GM23338 (cell line): ENCODE measurements around the gene KCNK16. TPM values are rescaled to one million over a fixed set of nuclear protein-coding genes. Genes with fewer than 3 reads are reported as not detected.

Experiments
- ATAC-seq: fragments of 200-7000 bp; cut with Tn5 transposase; 3 replicates; pipeline ENCODE4 v1.9.1; 2020
- DNase-seq: peaks from one replicate; pipeline ENCODE4 v3.0.0-alpha.2; 2015; ENCODE audit warnings: low spot score
- H2AFZ ChIP-seq: fragments of 200-600 bp; sonication (generic); 2 replicates; pipeline ENCODE4 v1.8.0; 2016; ENCODE audit warnings: antibody characterized with exemption, mild to moderate bottlenecking, moderate library complexity
- H3F3A ChIP-seq: fragments of 200-600 bp; sonication (generic); replicated peaks from 2 replicates; pipeline ENCODE4 v1.8.0; 2017; ENCODE audit warnings: antibody characterized with exemption, mixed run types, low read depth
- H3K27ac ChIP-seq: fragments of 200-600 bp; sonication (generic); 2 replicates; pipeline ENCODE4 v1.6.1; 2016; ENCODE audit warnings: low read depth
- H3K27me3 ChIP-seq: fragments of 200-600 bp; sonication (generic); 2 replicates; pipeline ENCODE4 v1.8.0; 2016; ENCODE audit warnings: mild to moderate bottlenecking, mixed run types, moderate library complexity; ENCODE audit not compliant: insufficient read depth
- H3K36me3 ChIP-seq: fragments of 200-600 bp; sonication (generic); 2 replicates; pipeline ENCODE4 v1.8.0; 2016; ENCODE audit warnings: mild to moderate bottlenecking; ENCODE audit not compliant: insufficient read depth
- H3K4me1 ChIP-seq: fragments of 200-600 bp; sonication (generic); 2 replicates; pipeline ENCODE4 v1.8.0; 2016; ENCODE audit warnings: mild to moderate bottlenecking, moderate library complexity; ENCODE audit not compliant: insufficient read depth
- H3K4me2 ChIP-seq: fragments of 200-600 bp; sonication (generic); 2 replicates; pipeline ENCODE4 v1.7.1; 2017; ENCODE audit warnings: mixed run types
- H3K4me3 ChIP-seq: fragments of 200-600 bp; sonication (generic); 2 replicates; pipeline ENCODE4 v1.6.1; 2016; ENCODE audit warnings: mixed run types
- H3K79me2 ChIP-seq: fragments of 200-600 bp; sonication (generic); replicated peaks from 2 replicates; pipeline ENCODE4 v1.8.0; 2017; ENCODE audit warnings: mild to moderate bottlenecking; ENCODE audit not compliant: insufficient read depth
- H3K9me2 ChIP-seq: fragments of 200-600 bp; sonication (generic); 2 replicates; pipeline ENCODE4 v1.8.0; 2017; ENCODE audit not compliant: insufficient read depth
- H4K20me1 ChIP-seq: fragments of 200-600 bp; sonication (generic); replicated peaks from 2 replicates; pipeline ENCODE4 v1.8.0; 2017; ENCODE audit warnings: mild to moderate bottlenecking; ENCODE audit not compliant: insufficient read depth
- H3K27ac Mint-ChIP-seq: 2 replicates; pipeline ENCODE4 v1.8.0; 2020; ENCODE audit warnings: inconsistent platforms, mild to moderate bottlenecking, moderate library complexity, mixed read lengths
- H3K27me3 Mint-ChIP-seq: 3 replicates; pipeline ENCODE4 v1.8.0; 2022; ENCODE audit warnings: low read depth, mild to moderate bottlenecking, moderate library complexity, mixed read lengths, inconsistent platforms; ENCODE audit not compliant: insufficient read depth, poor library complexity
- H3K36me3 Mint-ChIP-seq: 3 replicates; pipeline ENCODE4 v1.8.0; 2021; ENCODE audit warnings: low read depth, mild to moderate bottlenecking, inconsistent platforms, moderate library complexity, mixed read lengths
- H3K4me1 Mint-ChIP-seq: 3 replicates; pipeline ENCODE4 v1.8.0; 2020; ENCODE audit warnings: mild to moderate bottlenecking, inconsistent platforms, mixed read lengths
- H3K4me3 Mint-ChIP-seq: 3 replicates; pipeline ENCODE4 v1.8.0; 2021; ENCODE audit warnings: moderate library complexity, mild to moderate bottlenecking, inconsistent platforms, mixed read lengths
- H3K9me3 Mint-ChIP-seq: 3 replicates; pipeline ENCODE4 v1.8.0; 2020; ENCODE audit warnings: moderate library complexity, mild to moderate bottlenecking, inconsistent platforms, mixed read lengths
- CREB1 ChIP-seq: fragments of 250-450 bp; sonication (Bioruptor Pico); IDR thresholded peaks from 2 replicates; pipeline ENCODE4 v1.5.0; 2020; ENCODE audit warnings: low read depth, mild to moderate bottlenecking, moderate library complexity
- CTCF ChIP-seq, 2 experiments: fragments of 200-600 bp in 1 of 2; sonication (generic) in 1 of 2; conservative IDR thresholded peaks; 2 replicates each; pipeline versions ENCODE4 v1.5.1 to v1.6.1; 2016 to 2017; ENCODE audit warnings: antibody characterized with exemption in 2 of 2, low read depth in 2 of 2, mild to moderate bottlenecking in 2 of 2, moderate library complexity in 1 of 2
- ETS1 ChIP-seq: IDR thresholded peaks from 2 replicates; pipeline ENCODE4 v1.6.1; 2016; ENCODE audit warnings: antibody characterized with exemption
- EZH2 ChIP-seq: fragments of 200-600 bp; sonication (generic); IDR thresholded peaks from one replicate; pipeline ENCODE4 v1.8.0; 2017; ENCODE audit warnings: antibody characterized with exemption, mild to moderate bottlenecking, low read depth; ENCODE audit not compliant: unreplicated experiment
- EZH2phosphoT487 ChIP-seq: fragments of 200-600 bp; sonication (generic); IDR thresholded peaks from one replicate; pipeline ENCODE4 v1.8.1; 2018; ENCODE audit warnings: antibody characterized with exemption; ENCODE audit not compliant: unreplicated experiment
- JUNB ChIP-seq: IDR thresholded peaks from one replicate; pipeline ENCODE4 v1.6.1; 2016; ENCODE audit warnings: antibody characterized with exemption; ENCODE audit not compliant: unreplicated experiment
- NANOG ChIP-seq: IDR thresholded peaks from 2 replicates; pipeline ENCODE4 v1.6.1; 2016; ENCODE audit warnings: antibody characterized with exemption, borderline replicate concordance
- POLR2AphosphoS5 ChIP-seq: IDR thresholded peaks from 2 replicates; pipeline ENCODE4 v1.6.1; 2016; ENCODE audit warnings: antibody characterized with exemption, low read depth
- REST ChIP-seq: IDR thresholded peaks from one replicate; pipeline ENCODE4 v1.6.1; 2018; ENCODE audit warnings: antibody characterized with exemption; ENCODE audit not compliant: unreplicated experiment
- STAT1 ChIP-seq: IDR thresholded peaks from one replicate; pipeline ENCODE4 v1.6.1; 2016; ENCODE audit warnings: antibody characterized with exemption; ENCODE audit not compliant: unreplicated experiment
- ZNF114 ChIP-seq: fragments of 250-450 bp; sonication (Bioruptor Pico); IDR thresholded peaks from 2 replicates; pipeline ENCODE4 v1.5.0; 2020; ENCODE audit warnings: mild to moderate bottlenecking, moderate library complexity
- ZNF331 ChIP-seq: fragments of 250-450 bp; sonication (Bioruptor Pico); IDR thresholded peaks from 2 replicates; pipeline ENCODE4 v1.5.0; 2020; ENCODE audit warnings: low read depth, mild to moderate bottlenecking, moderate library complexity
- ZNF462 ChIP-seq: fragments of 250-450 bp; sonication (Bioruptor Pico); IDR thresholded peaks from 2 replicates; pipeline ENCODE4 v1.5.0; 2020; ENCODE audit warnings: mild to moderate bottlenecking, moderate library complexity
- polyA plus RNA-seq: library from polyadenylated mRNA; unstranded; fragments of >200 nt; fragmentation: Nextera tagmentation; extraction: Ambion mirVana; gene quantifications from 2 replicates; pipeline ENCODE4 v1.2.1, GENCODE V29; 2016
- total RNA-seq: library from RNA; depleted of rRNA; stranded (reverse); fragments of >200 nt; shearing (Covaris generic); gene quantifications from 2 replicates; pipeline ENCODE4 v1.2.3, GENCODE V29; 2014

KCNK16 gene
- total and polyA plus RNA-seq, 2 experiments from 2014 or later, result not detected

GRCh38 chr6:39296745-39297640 is 25.5 kb downstream of the KCNK16 start:
- ATAC-seq (no peak), DNase-seq (no peak)
- no peak overlapping the region for H3K4me3 ChIP-seq

More at GRCh38 chr6:39296745-39297640, 25.5 kb downstream of the KCNK16 start:
- no peak overlapping the region for H3K4me2 ChIP-seq
- no peaks in the 10 kb centered on the region for H3F3A ChIP-seq
- H3K27ac ChIP-seq, result no peak overlapping the region
- H3K4me1 ChIP-seq, result peaks cover 16% of the 10 kb centered on the region
- no peaks in the 10 kb centered on the region for H3K79me2 ChIP-seq
- H3K4me3 Mint-ChIP-seq, result no peak overlapping the region
- TF ChIP-seq NANOG (no peak), ZNF114 (no peak), ZNF331 (no peak), ETS1 (no peak), EZH2phosphoT487 (no peak), ZNF462 (no peak), CTCF (conservative IDR thresholded peaks at IDR 0.05; ENCODE audit: low read depth in 2 of 2) (no peak), EZH2 (no peak), JUNB (no peak), POLR2AphosphoS5 (no peak), STAT1 (no peak), REST (no peak), CREB1 (CRISPR knock-in tag) (no peak)
- peak overlapping the region; percentile 47; the same call in 1 of the 2 replicates for H2AFZ ChIP-seq
- no peaks in the 10 kb centered on the region for H3K36me3 ChIP-seq
- H3K36me3 Mint-ChIP-seq, result no peaks in the 10 kb centered on the region
- H4K20me1 ChIP-seq, result no peaks in the 10 kb centered on the region
- no peaks in the 10 kb centered on the region for H3K9me3 Mint-ChIP-seq
- peaks cover 5% of the 10 kb centered on the region for H3K9me2 ChIP-seq
- peaks cover 29% of the 10 kb centered on the region for H3K4me1 Mint-ChIP-seq
- peaks cover 23% of the 10 kb centered on the region for H3K27me3 Mint-ChIP-seq
- no peak overlapping the region for H3K27ac Mint-ChIP-seq
- H3K27me3 ChIP-seq, result no peaks in the 10 kb centered on the region
